GM21526 (cell line): ENCODE results near the gene VPS72.
A peak's percentile ranks its signal among the peaks of the same experiment; 100 is the strongest.
"Not testable (repeated sequence)": the region's sequence is repeated elsewhere in the genome, so short reads cannot be mapped to it uniquely, and the experiment has no call there.

Source experiments
- ATAC-seq: cut with Tn5 transposase; IDR thresholded peaks from one replicate; pipeline ENCODE4 v1.9.1; 2021; ENCODE audit warnings: moderate library complexity; ENCODE audit not compliant: unreplicated experiment, low FRiP score

Gene VPS72

GRCh38 chr1:151188667-151189066 is 1.3 kb downstream of the VPS72 start:
- not testable (repeated sequence) for ATAC-seq

GRCh38 chr1:151187205-151187604 is 2.8 kb downstream of the VPS72 start:
- ATAC-seq = no peak

- ATAC-seq = no peak
Measured at GRCh38 chr1:151184211-151184610, 5.8 kb downstream of the VPS72 start.

- no peak for ATAC-seq
Measured at GRCh38 chr1:151176514-151177045, 13.4 kb downstream of the VPS72 start.

- no peak for ATAC-seq
Measured at GRCh38 chr1:151175863-151176262, 14.1 kb downstream of the VPS72 start, which contains the start of gene TMOD4. Gene TMOD4 (minus strand): TSS chr1:151175981. CDS start chr1:151174875, 1,106 bp downstream.

GRCh38 chr1:151175041-151175741 is 14.8 kb downstream of the VPS72 start:
- ATAC-seq = no peak

- ATAC-seq = no peak
Measured at GRCh38 chr1:151171190-151171589, 18.8 kb downstream of the VPS72 start.

GRCh38 chr1:151167116-151167515 is 22.9 kb downstream of the VPS72 start:
- no peak for ATAC-seq

- no peak for ATAC-seq
Measured at GRCh38 chr1:151166505-151166956, 23.5 kb downstream of the VPS72 start.

- peak; percentile 72 for ATAC-seq
Measured at GRCh38 chr1:151165738-151166504, 24.1 kb downstream of the VPS72 start, which contains the start of the genes LYSMD1 and SCNM1. Gene LYSMD1 (minus strand): TSS chr1:151165902. CDS start chr1:151165258, 644 bp downstream. Gene SCNM1 (plus strand): TSS chr1:151166144. CDS start chr1:151166153, 9 bp downstream.

- no peak for ATAC-seq
Measured at GRCh38 chr1:151165281-151165737, 24.7 kb downstream of the VPS72 start.

GRCh38 chr1:151164732-151165280 is 25.2 kb downstream of the VPS72 start:
- no peak for ATAC-seq

GRCh38 chr1:151159373-151159772 is 30.6 kb downstream of the VPS72 start:
- no peak for ATAC-seq

- ATAC-seq = no peak
Measured at GRCh38 chr1:151158751-151159251, 31.2 kb downstream of the VPS72 start.

GRCh38 chr1:151158326-151158725 is 31.7 kb downstream of the VPS72 start:
- ATAC-seq = no peak

GRCh38 chr1:151157067-151157531 is 32.9 kb downstream of the VPS72 start:
- no peak for ATAC-seq

GRCh38 chr1:151156515-151156819 is 33.5 kb downstream of the VPS72 start, which contains the start of gene TNFAIP8L2:
Gene TNFAIP8L2 (plus strand): TSS chr1:151156649. CDS start chr1:151158698, 2,049 bp downstream.
- ATAC-seq = no peak

- ATAC-seq = no peak
Measured at GRCh38 chr1:151147665-151148064, 42.3 kb downstream of the VPS72 start.

GRCh38 chr1:151147132-151147503 is 42.9 kb downstream of the VPS72 start:
- no peak for ATAC-seq

GRCh38 chr1:151146412-151147131 is 43.4 kb downstream of the VPS72 start, which contains the start of gene SEMA6C:
Gene SEMA6C (minus strand): TSS chr1:151146631. CDS start chr1:151142621, 4,010 bp downstream.
- ATAC-seq = peak; percentile 89
